WTC11 (cell line): ENCODE results near the gene RNU5B-1. TPM values are rescaled to one million over a fixed set of nuclear protein-coding genes. Genes with fewer than 3 reads are reported as not detected.

Experiments
- CREM ChIP-seq: sonication (generic); formaldehyde crosslinking; IDR thresholded peaks from 2 replicates; pipeline ENCODE4 v1.8.1; 2022; ENCODE audit warnings: mild to moderate bottlenecking, missing genetic modification reagents, moderate library complexity
- FOXK1 ChIP-seq: sonication (generic); formaldehyde crosslinking; IDR thresholded peaks from 2 replicates; pipeline ENCODE4 v1.8.0; 2022; ENCODE audit warnings: mild to moderate bottlenecking, moderate library complexity, missing genetic modification reagents
- FOXP1 ChIP-seq: sonication (generic); formaldehyde crosslinking; IDR thresholded peaks from 2 replicates; pipeline ENCODE4 v1.8.0; 2022; ENCODE audit warnings: missing genetic modification reagents, mild to moderate bottlenecking, moderate library complexity, borderline replicate concordance
- JUN ChIP-seq: sonication (generic); formaldehyde crosslinking; IDR thresholded peaks from 2 replicates; pipeline ENCODE4 v1.8.0; 2023; ENCODE audit warnings: mild to moderate bottlenecking, missing genetic modification reagents
- SP1 ChIP-seq: sonication (generic); formaldehyde crosslinking; conservative IDR thresholded peaks from 2 replicates; pipeline ENCODE4 v1.8.1; 2022; ENCODE audit warnings: missing genetic modification reagents
- TEAD4 ChIP-seq: sonication (generic); formaldehyde crosslinking; IDR thresholded peaks from 2 replicates; pipeline ENCODE4 v1.8.0; 2022; ENCODE audit warnings: mild to moderate bottlenecking, missing genetic modification reagents
- ZNF138 ChIP-seq: sonication (generic); formaldehyde crosslinking; conservative IDR thresholded peaks from 2 replicates; pipeline ENCODE4 v1.8.1; 2022; ENCODE audit warnings: mild to moderate bottlenecking, moderate library complexity, missing genetic modification reagents
- ZNF219 ChIP-seq: sonication (generic); formaldehyde crosslinking; IDR thresholded peaks from 2 replicates; pipeline ENCODE4 v1.8.0; 2023; ENCODE audit warnings: missing genetic modification reagents, mild to moderate bottlenecking, borderline replicate concordance
- total RNA-seq: library from RNA; stranded (reverse); gene quantifications from 3 replicates; pipeline ENCODE4 v1.2.3, GENCODE V29; 2021
- TF ChIP-seq, protein P1 (sequence below): sonication (generic); formaldehyde crosslinking; IDR thresholded peaks from 2 replicates; pipeline ENCODE4 v1.8.0; 2022; ENCODE audit warnings: missing genetic modification reagents
- TF ChIP-seq, protein P2 (sequence below): sonication (generic); formaldehyde crosslinking; IDR thresholded peaks from 2 replicates; pipeline ENCODE4 v1.8.1; 2023; ENCODE audit warnings: mild to moderate bottlenecking, moderate library complexity, missing genetic modification reagents
- TF ChIP-seq, protein P3 (sequence below): sonication (generic); formaldehyde crosslinking; IDR thresholded peaks from 2 replicates; pipeline ENCODE4 v1.8.0; 2022; ENCODE audit warnings: mild to moderate bottlenecking, missing genetic modification reagents
- TF ChIP-seq, protein P4 (sequence below): sonication (generic); formaldehyde crosslinking; IDR thresholded peaks from 2 replicates; pipeline ENCODE4 v1.8.1; 2023; ENCODE audit warnings: mild to moderate bottlenecking, missing genetic modification reagents, borderline replicate concordance
- TF ChIP-seq, protein P5 (sequence below): sonication (generic); formaldehyde crosslinking; IDR thresholded peaks from 2 replicates; pipeline ENCODE4 v1.8.0; 2023; ENCODE audit warnings: mild to moderate bottlenecking, missing genetic modification reagents

RNU5B-1 gene
- total RNA-seq, 1 experiment from 2014 or later = not detected

DNA sequence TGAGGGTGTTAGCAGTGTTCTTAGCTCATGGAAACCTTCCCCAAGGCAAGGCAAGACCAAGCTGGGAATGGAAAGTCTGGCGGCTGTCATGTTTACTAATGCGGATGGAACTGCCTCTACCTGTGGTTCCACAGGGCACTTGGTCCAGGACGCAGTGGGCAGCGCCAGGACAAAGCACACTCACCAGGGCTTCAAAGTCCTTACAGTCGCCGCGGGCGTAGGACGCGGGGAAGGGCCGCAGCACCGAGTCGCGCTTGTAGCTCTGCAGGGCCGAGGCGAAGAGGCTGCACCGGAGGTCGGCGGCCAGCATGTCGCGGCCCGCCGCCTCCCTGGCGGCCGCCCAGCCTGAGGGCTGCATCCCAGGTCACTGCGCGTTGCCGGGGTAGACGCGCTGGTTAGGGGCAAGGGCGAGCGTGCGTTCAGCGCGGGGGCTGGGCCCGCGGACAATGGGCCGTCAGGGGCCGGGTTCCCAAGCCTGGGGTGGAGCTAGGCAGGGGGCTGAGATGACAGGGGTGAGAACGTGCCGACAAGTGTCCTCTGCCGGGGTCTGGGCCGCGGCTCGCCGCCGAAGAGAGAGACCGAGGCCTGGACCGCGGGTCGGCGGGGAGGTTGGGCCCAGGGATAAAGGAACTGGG, 18.3 kb upstream of the RNU5B-1 start (continued):
- TF ChIP-seq, protein P1, sequence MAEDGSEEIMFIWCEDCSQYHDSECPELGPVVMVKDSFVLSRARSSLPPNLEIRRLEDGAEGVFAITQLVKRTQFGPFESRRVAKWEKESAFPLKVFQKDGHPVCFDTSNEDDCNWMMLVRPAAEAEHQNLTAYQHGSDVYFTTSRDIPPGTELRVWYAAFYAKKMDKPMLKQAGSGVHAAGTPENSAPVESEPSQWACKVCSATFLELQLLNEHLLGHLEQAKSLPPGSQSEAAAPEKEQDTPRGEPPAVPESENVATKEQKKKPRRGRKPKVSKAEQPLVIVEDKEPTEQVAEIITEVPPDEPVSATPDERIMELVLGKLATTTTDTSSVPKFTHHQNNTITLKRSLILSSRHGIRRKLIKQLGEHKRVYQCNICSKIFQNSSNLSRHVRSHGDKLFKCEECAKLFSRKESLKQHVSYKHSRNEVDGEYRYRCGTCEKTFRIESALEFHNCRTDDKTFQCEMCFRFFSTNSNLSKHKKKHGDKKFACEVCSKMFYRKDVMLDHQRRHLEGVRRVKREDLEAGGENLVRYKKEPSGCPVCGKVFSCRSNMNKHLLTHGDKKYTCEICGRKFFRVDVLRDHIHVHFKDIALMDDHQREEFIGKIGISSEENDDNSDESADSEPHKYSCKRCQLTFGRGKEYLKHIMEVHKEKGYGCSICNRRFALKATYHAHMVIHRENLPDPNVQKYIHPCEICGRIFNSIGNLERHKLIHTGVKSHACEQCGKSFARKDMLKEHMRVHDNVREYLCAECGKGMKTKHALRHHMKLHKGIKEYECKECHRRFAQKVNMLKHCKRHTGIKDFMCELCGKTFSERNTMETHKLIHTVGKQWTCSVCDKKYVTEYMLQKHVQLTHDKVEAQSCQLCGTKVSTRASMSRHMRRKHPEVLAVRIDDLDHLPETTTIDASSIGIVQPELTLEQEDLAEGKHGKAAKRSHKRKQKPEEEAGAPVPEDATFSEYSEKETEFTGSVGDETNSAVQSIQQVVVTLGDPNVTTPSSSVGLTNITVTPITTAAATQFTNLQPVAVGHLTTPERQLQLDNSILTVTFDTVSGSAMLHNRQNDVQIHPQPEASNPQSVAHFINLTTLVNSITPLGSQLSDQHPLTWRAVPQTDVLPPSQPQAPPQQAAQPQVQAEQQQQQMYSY (CRISPR knock-in tag) = no peak
- TF ChIP-seq CREM (no peak), ZNF138 (CRISPR knock-in tag) (no peak), SP1 (no peak), TEAD4 (no peak), ZNF219 (CRISPR knock-in tag) (no peak), FOXP1 (CRISPR knock-in tag) (peak; percentile 48; the same call in 1 of the 2 replicates), FOXK1 (0 out of 2 replicates have a peak, but pooled peaks have one; percentile 14), JUN (CRISPR knock-in tag) (no peak)
- TF ChIP-seq, protein P2, sequence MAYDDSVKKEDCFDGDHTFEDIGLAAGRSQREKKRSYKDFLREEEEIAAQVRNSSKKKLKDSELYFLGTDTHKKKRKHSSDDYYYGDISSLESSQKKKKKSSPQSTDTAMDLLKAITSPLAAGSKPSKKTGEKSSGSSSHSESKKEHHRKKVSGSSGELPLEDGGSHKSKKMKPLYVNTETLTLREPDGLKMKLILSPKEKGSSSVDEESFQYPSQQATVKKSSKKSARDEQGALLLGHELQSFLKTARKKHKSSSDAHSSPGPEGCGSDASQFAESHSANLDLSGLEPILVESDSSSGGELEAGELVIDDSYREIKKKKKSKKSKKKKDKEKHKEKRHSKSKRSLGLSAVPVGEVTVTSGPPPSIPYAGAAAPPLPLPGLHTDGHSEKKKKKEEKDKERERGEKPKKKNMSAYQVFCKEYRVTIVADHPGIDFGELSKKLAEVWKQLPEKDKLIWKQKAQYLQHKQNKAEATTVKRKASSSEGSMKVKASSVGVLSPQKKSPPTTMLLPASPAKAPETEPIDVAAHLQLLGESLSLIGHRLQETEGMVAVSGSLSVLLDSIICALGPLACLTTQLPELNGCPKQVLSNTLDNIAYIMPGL (CRISPR knock-in tag) = peak; percentile 62; the same call in 1 of the 2 replicates
- TF ChIP-seq, protein P3, sequence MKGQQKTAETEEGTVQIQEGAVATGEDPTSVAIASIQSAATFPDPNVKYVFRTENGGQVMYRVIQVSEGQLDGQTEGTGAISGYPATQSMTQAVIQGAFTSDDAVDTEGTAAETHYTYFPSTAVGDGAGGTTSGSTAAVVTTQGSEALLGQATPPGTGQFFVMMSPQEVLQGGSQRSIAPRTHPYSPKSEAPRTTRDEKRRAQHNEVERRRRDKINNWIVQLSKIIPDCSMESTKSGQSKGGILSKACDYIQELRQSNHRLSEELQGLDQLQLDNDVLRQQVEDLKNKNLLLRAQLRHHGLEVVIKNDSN (CRISPR knock-in tag) = no peak
- TF ChIP-seq, protein P4, sequence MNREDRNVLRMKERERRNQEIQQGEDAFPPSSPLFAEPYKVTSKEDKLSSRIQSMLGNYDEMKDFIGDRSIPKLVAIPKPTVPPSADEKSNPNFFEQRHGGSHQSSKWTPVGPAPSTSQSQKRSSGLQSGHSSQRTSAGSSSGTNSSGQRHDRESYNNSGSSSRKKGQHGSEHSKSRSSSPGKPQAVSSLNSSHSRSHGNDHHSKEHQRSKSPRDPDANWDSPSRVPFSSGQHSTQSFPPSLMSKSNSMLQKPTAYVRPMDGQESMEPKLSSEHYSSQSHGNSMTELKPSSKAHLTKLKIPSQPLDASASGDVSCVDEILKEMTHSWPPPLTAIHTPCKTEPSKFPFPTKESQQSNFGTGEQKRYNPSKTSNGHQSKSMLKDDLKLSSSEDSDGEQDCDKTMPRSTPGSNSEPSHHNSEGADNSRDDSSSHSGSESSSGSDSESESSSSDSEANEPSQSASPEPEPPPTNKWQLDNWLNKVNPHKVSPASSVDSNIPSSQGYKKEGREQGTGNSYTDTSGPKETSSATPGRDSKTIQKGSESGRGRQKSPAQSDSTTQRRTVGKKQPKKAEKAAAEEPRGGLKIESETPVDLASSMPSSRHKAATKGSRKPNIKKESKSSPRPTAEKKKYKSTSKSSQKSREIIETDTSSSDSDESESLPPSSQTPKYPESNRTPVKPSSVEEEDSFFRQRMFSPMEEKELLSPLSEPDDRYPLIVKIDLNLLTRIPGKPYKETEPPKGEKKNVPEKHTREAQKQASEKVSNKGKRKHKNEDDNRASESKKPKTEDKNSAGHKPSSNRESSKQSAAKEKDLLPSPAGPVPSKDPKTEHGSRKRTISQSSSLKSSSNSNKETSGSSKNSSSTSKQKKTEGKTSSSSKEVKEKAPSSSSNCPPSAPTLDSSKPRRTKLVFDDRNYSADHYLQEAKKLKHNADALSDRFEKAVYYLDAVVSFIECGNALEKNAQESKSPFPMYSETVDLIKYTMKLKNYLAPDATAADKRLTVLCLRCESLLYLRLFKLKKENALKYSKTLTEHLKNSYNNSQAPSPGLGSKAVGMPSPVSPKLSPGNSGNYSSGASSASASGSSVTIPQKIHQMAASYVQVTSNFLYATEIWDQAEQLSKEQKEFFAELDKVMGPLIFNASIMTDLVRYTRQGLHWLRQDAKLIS (CRISPR knock-in tag) = no peak
- TF ChIP-seq, protein P5, sequence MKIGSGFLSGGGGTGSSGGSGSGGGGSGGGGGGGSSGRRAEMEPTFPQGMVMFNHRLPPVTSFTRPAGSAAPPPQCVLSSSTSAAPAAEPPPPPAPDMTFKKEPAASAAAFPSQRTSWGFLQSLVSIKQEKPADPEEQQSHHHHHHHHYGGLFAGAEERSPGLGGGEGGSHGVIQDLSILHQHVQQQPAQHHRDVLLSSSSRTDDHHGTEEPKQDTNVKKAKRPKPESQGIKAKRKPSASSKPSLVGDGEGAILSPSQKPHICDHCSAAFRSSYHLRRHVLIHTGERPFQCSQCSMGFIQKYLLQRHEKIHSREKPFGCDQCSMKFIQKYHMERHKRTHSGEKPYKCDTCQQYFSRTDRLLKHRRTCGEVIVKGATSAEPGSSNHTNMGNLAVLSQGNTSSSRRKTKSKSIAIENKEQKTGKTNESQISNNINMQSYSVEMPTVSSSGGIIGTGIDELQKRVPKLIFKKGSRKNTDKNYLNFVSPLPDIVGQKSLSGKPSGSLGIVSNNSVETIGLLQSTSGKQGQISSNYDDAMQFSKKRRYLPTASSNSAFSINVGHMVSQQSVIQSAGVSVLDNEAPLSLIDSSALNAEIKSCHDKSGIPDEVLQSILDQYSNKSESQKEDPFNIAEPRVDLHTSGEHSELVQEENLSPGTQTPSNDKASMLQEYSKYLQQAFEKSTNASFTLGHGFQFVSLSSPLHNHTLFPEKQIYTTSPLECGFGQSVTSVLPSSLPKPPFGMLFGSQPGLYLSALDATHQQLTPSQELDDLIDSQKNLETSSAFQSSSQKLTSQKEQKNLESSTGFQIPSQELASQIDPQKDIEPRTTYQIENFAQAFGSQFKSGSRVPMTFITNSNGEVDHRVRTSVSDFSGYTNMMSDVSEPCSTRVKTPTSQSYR (CRISPR knock-in tag) = 0 out of 2 replicates have a peak, but pooled peaks have one; percentile 28
